HEK293 (cell line): ENCODE measurements around the gene UFSP1.

ENCODE experiments used
- CTCF ChIA-PET: fragments of 350-600 bp; formaldehyde crosslinking; extraction: SDS; loops from one replicate; lab custom pipeline; 2021; ENCODE audit warnings: antibody characterized with exemption; lab: Yijun Ruan, JAX
- POLR2A ChIA-PET: fragments of 300-600 bp; formaldehyde crosslinking; extraction: SDS; loops from one replicate; lab custom pipeline; 2020; ENCODE audit warnings: antibody characterized with exemption, inconsistent platforms; lab: Yijun Ruan, JAX
- H3K27ac ChIP-seq: fragments of 200-500 bp; sonication (Bioruptor generic); 2 replicates; pipeline ENCODE4 v1.5.1; 2014; ENCODE audit warnings: low read depth, low read length, control low read depth, inconsistent platforms; ENCODE audit errors: extremely low read depth
- H3K36me3 ChIP-seq, 2 experiments: fragments of 200-500 bp in 1 of 2; sonication (Bioruptor generic) in 1 of 2; 1 replicate in 1 of 2; 2 replicates in 1 of 2; pipeline ENCODE4 v1.5.1; 2014 to 2017; ENCODE audit warnings: inconsistent platforms in 2 of 2, low read length in 2 of 2; ENCODE audit not compliant: control insufficient read depth in 2 of 2, insufficient read depth in 1 of 2
- H3K4me1 ChIP-seq: fragments of 200-500 bp; sonication (Bioruptor generic); 2 replicates; pipeline ENCODE4 v1.5.1; 2014; ENCODE audit warnings: mild to moderate bottlenecking, low read length, inconsistent platforms; ENCODE audit not compliant: control insufficient read depth, insufficient read depth
- H3K4me3 ChIP-seq: 2 replicates; pipeline ENCODE4 v1.5.1; 2011; ENCODE audit warnings: low read depth, mild to moderate bottlenecking, control low read depth, low read length, moderate library complexity
- H3K9me3 ChIP-seq: fragments of 200-500 bp; sonication (Bioruptor generic); 2 replicates; pipeline ENCODE4 v1.5.1; 2014; ENCODE audit warnings: low read depth, low read length, inconsistent platforms; ENCODE audit not compliant: control insufficient read depth, insufficient read depth
- CTCF ChIP-seq: fragments of 450-650 bp; formaldehyde crosslinking; IDR thresholded peaks from 2 replicates; pipeline ENCODE4 v1.5.1; 2016; ENCODE audit warnings: missing biosample characterization, missing genetic modification characterization
- EGR2 ChIP-seq: fragments of 450-650 bp; formaldehyde crosslinking; IDR thresholded peaks from 2 replicates; pipeline ENCODE4 v1.5.1; 2016; ENCODE audit warnings: low read depth, missing biosample characterization, missing genetic modification characterization
- KLF16 ChIP-seq: fragments of 450-650 bp; formaldehyde crosslinking; IDR thresholded peaks from 2 replicates; pipeline ENCODE4 v1.5.1; 2017; ENCODE audit warnings: missing biosample characterization, missing genetic modification characterization
- KLF7 ChIP-seq: fragments of 450-650 bp; formaldehyde crosslinking; IDR thresholded peaks from 2 replicates; pipeline ENCODE4 v1.5.1; 2016; ENCODE audit warnings: missing biosample characterization, missing genetic modification characterization, borderline replicate concordance
- MYNN ChIP-seq: fragments of 450-650 bp; formaldehyde crosslinking; IDR thresholded peaks from 2 replicates; pipeline ENCODE4 v1.5.1; 2016; ENCODE audit warnings: missing biosample characterization, missing genetic modification characterization, borderline replicate concordance
- PATZ1 ChIP-seq: fragments of 450-650 bp; formaldehyde crosslinking; IDR thresholded peaks from 2 replicates; pipeline ENCODE4 v1.5.1; 2016; ENCODE audit warnings: missing biosample characterization, missing genetic modification characterization
- RBAK ChIP-seq: fragments of 450-650 bp; formaldehyde crosslinking; IDR thresholded peaks from 2 replicates; pipeline ENCODE4 v1.5.1; 2016; ENCODE audit warnings: missing biosample characterization, missing genetic modification characterization
- REPIN1 ChIP-seq: fragments of 450-650 bp; formaldehyde crosslinking; IDR thresholded peaks from 2 replicates; pipeline ENCODE4 v1.5.1; 2017; ENCODE audit warnings: missing biosample characterization, missing genetic modification characterization, low read depth
- ZFP69B ChIP-seq: fragments of 450-650 bp; formaldehyde crosslinking; IDR thresholded peaks from 2 replicates; pipeline ENCODE4 v1.5.1; 2016; ENCODE audit warnings: missing biosample characterization, missing genetic modification characterization
- ZNF140 ChIP-seq: fragments of 450-650 bp; formaldehyde crosslinking; IDR thresholded peaks from 2 replicates; pipeline ENCODE4 v1.5.1; 2016; ENCODE audit warnings: missing biosample characterization, missing genetic modification characterization
- ZNF18 ChIP-seq: fragments of 450-650 bp; formaldehyde crosslinking; IDR thresholded peaks from 2 replicates; pipeline ENCODE4 v1.5.1; 2016; ENCODE audit warnings: missing biosample characterization, missing genetic modification characterization
- ZNF311 ChIP-seq: fragments of 450-650 bp; formaldehyde crosslinking; IDR thresholded peaks from 2 replicates; pipeline ENCODE4 v1.5.1; 2017; ENCODE audit warnings: missing biosample characterization, missing genetic modification characterization, borderline replicate concordance
- ZNF341 ChIP-seq: fragments of 450-650 bp; formaldehyde crosslinking; IDR thresholded peaks from 2 replicates; pipeline ENCODE4; 2016; ENCODE audit warnings: low read depth, missing biosample characterization, missing genetic modification characterization
- ZNF37A ChIP-seq: fragments of 450-650 bp; IDR thresholded peaks from 2 replicates; pipeline ENCODE4 v1.5.1; 2018; ENCODE audit warnings: missing biosample characterization, missing genetic modification characterization
- ZNF416 ChIP-seq: fragments of 450-650 bp; formaldehyde crosslinking; IDR thresholded peaks from 2 replicates; pipeline ENCODE4 v1.5.1; 2016; ENCODE audit warnings: missing biosample characterization, missing genetic modification characterization
- ZNF521 ChIP-seq: fragments of 450-650 bp; formaldehyde crosslinking; IDR thresholded peaks from 2 replicates; pipeline ENCODE4 v1.5.1; 2017; ENCODE audit warnings: missing biosample characterization, mild to moderate bottlenecking, missing genetic modification characterization
- ZNF837 ChIP-seq: fragments of 450-650 bp; formaldehyde crosslinking; IDR thresholded peaks from 2 replicates; pipeline ENCODE4 v1.5.1; 2016; ENCODE audit warnings: missing biosample characterization, missing genetic modification characterization
- ZSCAN4 ChIP-seq: fragments of 450-650 bp; formaldehyde crosslinking; IDR thresholded peaks from 2 replicates; pipeline ENCODE4 v1.5.1; 2017; ENCODE audit warnings: missing biosample characterization, missing genetic modification characterization

Gene UFSP1

GRCh38 chr7:100902638-100903037 is 13.1 kb upstream of the UFSP1 start:
- no peaks in the 10 kb centered on the region for H3K36me3 ChIP-seq
- no peaks in the 10 kb centered on the region for H3K4me1 ChIP-seq
- CTCF ChIA-PET = interaction anchor here (0.7 to 3.9 kb wide), 2 partner anchors 156 to 183 kb away, joined by 3 to 22 read pairs; no protein-coding TSS in a partner anchor
- no peaks in the 10 kb centered on the region for H3K9me3 ChIP-seq
- no peak overlapping the region for H3K27ac ChIP-seq
- no peak overlapping the region for H3K4me3 ChIP-seq
- TF ChIP-seq ZNF311 (tag by site-specific recombination) = no peak
- no peak for TF ChIP-seq CTCF (tag by site-specific recombination)
- TF ChIP-seq KLF16 (tag by site-specific recombination) = no peak
- no peak for TF ChIP-seq MYNN (tag by site-specific recombination)
- no peak for TF ChIP-seq ZNF416 (tag by site-specific recombination)
- TF ChIP-seq ZNF18 (tag by site-specific recombination) = no peak
- TF ChIP-seq ZNF837 = no peak
- POLR2A ChIA-PET = no interaction called here

GRCh38 chr7:100901921-100902332 is 12.4 kb upstream of the UFSP1 start:
- Histone ChIP-seq H3K36me3 (no peaks in the 10 kb centered on the region), H3K4me1 (no peaks in the 10 kb centered on the region), H3K9me3 (no peaks in the 10 kb centered on the region), H3K27ac (no peak overlapping the region), H3K4me3 (no peak overlapping the region)
- CTCF ChIA-PET = interaction anchor here (0.5 to 3.9 kb wide), 3 partner anchors 157 to 290 kb away, joined by 3 to 22 read pairs (median 3); no protein-coding TSS in a partner anchor
- POLR2A ChIA-PET = no interaction called here
- no peak for TF ChIP-seq ZNF341 (tag by site-specific recombination)
- TF ChIP-seq REPIN1 (tag by site-specific recombination) = no peak
- no peak for TF ChIP-seq ZSCAN4 (tag by site-specific recombination)
- no peak for TF ChIP-seq ZNF521 (tag by site-specific recombination)
- TF ChIP-seq ZFP69B (tag by site-specific recombination) = no peak
- TF ChIP-seq ZNF37A = no peak
- no peak for TF ChIP-seq KLF16 (tag by site-specific recombination)
- TF ChIP-seq KLF7 = no peak
- TF ChIP-seq PATZ1 (tag by site-specific recombination) = no peak
- no peak for TF ChIP-seq RBAK
- no peak for TF ChIP-seq EGR2 (tag by site-specific recombination)
- no peak for TF ChIP-seq ZNF18 (tag by site-specific recombination)
- no peak for TF ChIP-seq ZNF140 (tag by site-specific recombination)
